KOPT-K1 (cell line): Measurements from ENCODE around the gene TNK1.
"Not testable (repeated sequence)": the region's sequence is repeated elsewhere in the genome, so short reads cannot be mapped to it uniquely, and the experiment has no call there.

Experiments used
- H3K27ac ChIP-seq: fragments of 200-600 bp; sonication (generic); 2 replicates; pipeline ENCODE4 v1.5.1; 2016; ENCODE audit warnings: antibody characterized with exemption, mild to moderate bottlenecking, low read depth, low read length; ENCODE audit not compliant: poor library complexity, severe bottlenecking
- H3K36me3 ChIP-seq: fragments of 200-600 bp; sonication (generic); 2 replicates; pipeline ENCODE4 v1.5.1; 2017; ENCODE audit warnings: antibody characterized with exemption, mild to moderate bottlenecking, low read length, moderate library complexity; ENCODE audit not compliant: insufficient read depth
- H3K9me3 ChIP-seq: fragments of 200-600 bp; sonication (generic); 2 replicates; pipeline ENCODE4 v1.5.1; 2017; ENCODE audit warnings: antibody characterized with exemption, low read length, mild to moderate bottlenecking; ENCODE audit not compliant: insufficient read depth, poor library complexity, severe bottlenecking

TNK1 gene

GRCh38 chr17:7380855-7381683 lies at the start of gene TNK1:
TSS of gene TNK1 (plus strand) at chr17:7381089. CDS start at chr17:7382927, 1,838 bp downstream.
- H3K9me3 ChIP-seq, result peaks cover 10% of the 10 kb centered on the region
- H3K27ac ChIP-seq, result no peak within 1 kb of the TSS

GRCh38 chr17:7332111-7332510 lies 48.8 kb upstream of the TNK1 start:
- Histone ChIP-seq H3K9me3 (no peaks in the 10 kb centered on the region), H3K27ac (peak overlapping the region; percentile 89), H3K36me3 (no peaks in the 10 kb centered on the region)

More at GRCh38 chr17:7380855-7381683, at the start of gene TNK1:
- no peaks in the 10 kb centered on the region for H3K36me3 ChIP-seq

- not testable (repeated sequence) for H3K36me3 ChIP-seq, H3K9me3 ChIP-seq
- H3K27ac ChIP-seq, result peak overlapping the region; percentile 89
Measured at GRCh38 chr17:7332600-7333069, 48.3 kb upstream of the TNK1 start.

DNA sequence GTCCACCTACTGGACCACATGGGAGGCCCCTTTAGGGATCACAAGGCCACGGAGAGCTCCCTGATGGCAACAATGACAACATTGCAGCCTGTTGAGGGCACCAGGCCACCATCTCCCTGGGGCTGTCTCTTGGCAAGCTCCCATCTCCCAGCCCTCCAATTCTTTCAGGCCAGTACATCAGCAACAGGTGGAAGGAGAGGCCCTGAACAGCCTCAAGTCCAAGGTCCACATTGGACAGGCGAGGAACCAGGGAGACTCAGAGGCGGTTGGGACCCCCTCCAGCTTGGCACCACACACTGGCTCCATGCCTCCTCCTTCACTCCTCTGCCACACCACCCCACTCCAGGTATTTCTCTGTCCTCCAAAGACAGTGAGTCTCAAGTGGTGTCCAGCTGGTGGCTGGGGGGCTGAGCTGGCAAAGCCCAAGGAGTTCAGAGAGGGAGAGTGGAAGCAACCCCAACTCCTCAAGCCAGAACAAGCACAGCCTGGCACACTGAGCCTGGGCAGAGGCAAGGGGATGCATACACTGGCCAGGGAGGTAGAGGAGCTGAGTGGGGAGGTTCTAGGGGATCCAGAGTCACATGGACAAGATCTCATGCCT lies 45.9 kb upstream of the TNK1 start:
- Histone ChIP-seq H3K27ac (peak overlapping the region; percentile 100), H3K36me3 (peaks cover 25% of the 10 kb centered on the region), H3K9me3 (no peaks in the 10 kb centered on the region)

DNA sequence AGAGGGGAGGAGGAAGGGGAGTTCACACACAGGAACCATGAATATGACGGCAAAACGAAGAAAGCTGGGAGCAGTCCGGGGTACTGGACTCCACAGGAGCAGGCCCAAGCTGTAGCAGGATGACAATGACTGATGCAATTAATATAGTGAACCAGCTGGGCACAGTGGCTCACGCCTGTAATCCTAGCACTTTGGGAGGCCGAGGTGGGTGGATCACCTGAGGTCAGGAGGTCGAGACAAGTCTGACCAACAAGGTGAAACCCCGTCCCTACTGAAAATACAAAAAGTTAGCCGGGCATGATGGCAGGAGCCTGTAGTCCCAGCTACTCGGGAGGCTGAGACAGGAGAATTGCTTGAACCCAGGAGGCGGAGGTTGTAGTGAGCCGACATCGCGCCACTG lies 45.1 kb upstream of the TNK1 start:
- not testable (repeated sequence) for H3K9me3 ChIP-seq
- Histone ChIP-seq H3K27ac (peak overlapping the region; percentile 100), H3K36me3 (peaks cover 32% of the 10 kb centered on the region)

GRCh38 chr17:7336240-7337175 lies 44.4 kb upstream of the TNK1 start, which contains the start of gene ACAP1:
TSS of gene ACAP1 (plus strand) at chr17:7336529. CDS start at chr17:7336735, 206 bp downstream.
- Histone ChIP-seq H3K27ac (peak within 1 kb of the TSS; percentile 100), H3K9me3 (no peaks in the 10 kb centered on the region), H3K36me3 (peaks cover 40% of the 10 kb centered on the region)

DNA sequence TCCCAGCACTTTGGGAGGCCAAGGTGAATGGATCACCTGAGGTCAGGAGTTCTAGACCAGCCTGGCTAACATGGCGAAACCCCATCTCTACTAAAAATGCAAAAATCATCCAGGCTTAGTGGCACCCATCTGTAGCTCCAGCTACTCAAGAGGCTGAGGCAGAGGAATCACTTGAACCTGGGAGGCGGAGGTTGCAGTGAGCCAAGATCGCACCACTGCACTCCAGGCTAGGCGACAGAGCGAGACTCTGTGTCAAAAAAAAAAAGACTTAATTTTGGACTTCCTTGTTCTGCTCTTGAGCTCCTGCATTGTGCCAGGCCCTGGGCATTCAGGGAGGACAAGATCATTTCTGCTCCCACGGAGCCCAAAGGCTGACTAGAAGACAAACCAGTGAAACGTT lies 43.3 kb upstream of the TNK1 start:
- Histone ChIP-seq H3K27ac (peak overlapping the region; percentile 100), H3K36me3 (peaks cover 51% of the 10 kb centered on the region)

GRCh38 chr17:7340179-7340578 lies 40.7 kb upstream of the TNK1 start:
- H3K9me3 ChIP-seq, result no peaks in the 10 kb centered on the region
- H3K27ac ChIP-seq, result no peak overlapping the region
- peaks cover 76% of the 10 kb centered on the region for H3K36me3 ChIP-seq

More for the DNA sequence above, 43.3 kb upstream of the TNK1 start:
- not testable (repeated sequence) for H3K9me3 ChIP-seq

GRCh38 chr17:7341842-7342241 lies 39.0 kb upstream of the TNK1 start:
- H3K27ac ChIP-seq, result no peak overlapping the region
- H3K9me3 ChIP-seq, result no peaks in the 10 kb centered on the region
- H3K36me3 ChIP-seq, result peaks cover 93% of the 10 kb centered on the region

GRCh38 chr17:7343250-7343649 lies 37.6 kb upstream of the TNK1 start:
- Histone ChIP-seq H3K9me3 (no peaks in the 10 kb centered on the region), H3K36me3 (peaks cover 100% of the 10 kb centered on the region), H3K27ac (no peak overlapping the region)

DNA sequence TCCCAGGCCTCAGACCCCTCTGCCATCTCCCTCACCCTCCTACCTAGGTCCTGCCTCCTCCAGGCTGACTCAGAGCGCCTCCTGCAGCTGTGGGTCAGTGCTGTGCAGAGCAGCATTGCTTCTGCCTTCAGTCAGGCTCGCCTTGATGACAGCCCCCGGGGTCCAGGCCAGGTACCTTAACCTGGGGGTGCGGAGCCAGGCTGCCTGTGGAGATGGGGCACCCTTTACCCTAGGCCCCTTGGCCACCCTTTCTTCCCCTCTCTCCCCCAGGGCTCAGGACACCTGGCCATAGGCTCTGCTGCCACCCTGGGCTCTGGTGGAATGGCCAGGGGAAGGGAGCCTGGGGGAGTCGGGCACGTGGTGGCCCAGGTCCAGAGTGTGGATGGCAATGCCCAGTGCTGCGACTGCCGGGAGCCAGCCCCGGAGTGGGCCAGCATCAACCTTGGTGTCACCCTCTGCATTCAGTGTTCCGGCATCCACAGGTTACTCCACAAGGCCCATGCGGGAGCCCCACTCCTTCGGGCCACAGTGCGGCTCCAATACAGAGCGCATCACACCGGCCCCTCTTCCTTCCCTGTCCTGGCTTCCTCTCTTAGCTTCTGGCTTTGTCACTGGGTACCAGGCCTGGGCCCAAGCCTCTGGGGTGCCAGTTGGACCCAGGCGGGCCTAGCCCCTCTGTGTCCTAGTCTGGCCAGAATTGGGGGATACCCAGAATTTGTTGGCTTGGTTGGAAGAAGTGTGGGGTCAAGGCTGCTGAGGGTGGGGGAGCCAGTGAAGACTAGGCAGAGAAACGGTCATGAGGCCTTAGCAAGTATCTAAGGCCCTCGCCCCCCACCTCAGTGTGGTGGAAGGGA lies 33.9 kb upstream of the TNK1 start:
- H3K36me3 ChIP-seq, result peaks cover 94% of the 10 kb centered on the region
- no peak overlapping the region for H3K27ac ChIP-seq
- no peaks in the 10 kb centered on the region for H3K9me3 ChIP-seq

GRCh38 chr17:7347630-7348477 lies 33.0 kb upstream of the TNK1 start:
- H3K27ac ChIP-seq, result no peak overlapping the region
- peaks cover 94% of the 10 kb centered on the region for H3K36me3 ChIP-seq
- H3K9me3 ChIP-seq, result no peaks in the 10 kb centered on the region

DNA sequence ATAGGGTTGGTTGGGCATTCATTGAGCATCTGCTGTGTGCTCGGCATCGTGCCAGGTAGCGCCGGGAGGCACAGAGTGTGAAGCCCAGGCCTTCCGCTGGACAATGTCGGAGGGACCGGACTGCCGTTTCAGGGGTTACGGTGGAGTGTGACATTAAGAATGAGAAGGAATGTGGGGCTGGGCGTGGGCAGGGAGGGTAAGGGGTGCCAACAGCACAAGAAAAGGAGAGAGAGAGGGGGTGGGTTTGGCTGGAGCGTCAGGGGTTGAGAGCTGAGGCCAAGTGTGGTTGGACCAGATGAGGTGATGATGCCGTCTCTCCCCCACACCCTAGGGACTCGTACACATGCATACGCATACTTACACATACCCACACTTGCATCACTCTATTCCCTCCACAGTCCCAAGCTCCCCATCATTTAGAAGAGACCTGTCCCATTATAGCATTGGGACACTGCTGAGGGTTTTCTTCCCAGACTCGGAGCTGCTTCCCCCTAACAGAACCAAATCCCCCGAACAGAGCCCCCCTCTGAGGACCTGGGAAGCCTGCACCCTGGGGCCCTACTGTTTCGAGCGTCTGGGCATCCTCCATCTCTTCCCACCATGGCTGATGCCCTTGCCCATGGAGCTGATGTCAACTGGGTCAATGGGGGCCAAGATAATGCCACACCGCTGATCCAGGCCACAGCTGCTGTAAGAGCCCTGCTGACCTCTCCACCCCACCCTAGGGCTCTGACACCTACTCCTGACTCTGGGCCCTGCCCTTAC lies 32.2 kb upstream of the TNK1 start:
- Histone ChIP-seq H3K36me3 (peaks cover 93% of the 10 kb centered on the region), H3K9me3 (no peaks in the 10 kb centered on the region), H3K27ac (no peak overlapping the region)
